Adipocyte (in vitro differentiated cells): ENCODE measurements around the gene WBP4.

ENCODE experiments used
- DNase-seq: peaks from one replicate; pipeline ENCODE4 v3.0.0-alpha.2; 2015; ENCODE audit warnings: low read depth
- H3K27me3 ChIP-seq: replicated peaks from 2 replicates; pipeline ENCODE4 v1.7.0; 2013; ENCODE audit warnings: mild to moderate bottlenecking, low read length, moderate library complexity; ENCODE audit not compliant: control insufficient read depth, insufficient read depth
- H3K36me3 ChIP-seq: 2 replicates; pipeline ENCODE4 v1.7.0; 2013; ENCODE audit warnings: low read length, mild to moderate bottlenecking, moderate library complexity; ENCODE audit not compliant: control insufficient read depth, insufficient read depth, severe bottlenecking
- H3K4me1 ChIP-seq: 2 replicates; pipeline ENCODE4 v1.7.0; 2013; ENCODE audit warnings: mild to moderate bottlenecking, low read length, moderate library complexity; ENCODE audit not compliant: control insufficient read depth, insufficient read depth
- H3K4me3 ChIP-seq: 2 replicates; pipeline ENCODE4 v1.7.0; 2013; ENCODE audit warnings: mild to moderate bottlenecking, low read length, moderate library complexity
- H3K9ac ChIP-seq: 2 replicates; pipeline ENCODE4 v1.7.0; 2013; ENCODE audit warnings: mild to moderate bottlenecking, low read length, moderate library complexity
- H3K9me3 ChIP-seq: 2 replicates; pipeline ENCODE4 v1.7.0; 2013; ENCODE audit warnings: mild to moderate bottlenecking, low read length, moderate library complexity; ENCODE audit not compliant: control insufficient read depth

Gene WBP4, protein sequence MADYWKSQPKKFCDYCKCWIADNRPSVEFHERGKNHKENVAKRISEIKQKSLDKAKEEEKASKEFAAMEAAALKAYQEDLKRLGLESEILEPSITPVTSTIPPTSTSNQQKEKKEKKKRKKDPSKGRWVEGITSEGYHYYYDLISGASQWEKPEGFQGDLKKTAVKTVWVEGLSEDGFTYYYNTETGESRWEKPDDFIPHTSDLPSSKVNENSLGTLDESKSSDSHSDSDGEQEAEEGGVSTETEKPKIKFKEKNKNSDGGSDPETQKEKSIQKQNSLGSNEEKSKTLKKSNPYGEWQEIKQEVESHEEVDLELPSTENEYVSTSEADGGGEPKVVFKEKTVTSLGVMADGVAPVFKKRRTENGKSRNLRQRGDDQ

DNA sequence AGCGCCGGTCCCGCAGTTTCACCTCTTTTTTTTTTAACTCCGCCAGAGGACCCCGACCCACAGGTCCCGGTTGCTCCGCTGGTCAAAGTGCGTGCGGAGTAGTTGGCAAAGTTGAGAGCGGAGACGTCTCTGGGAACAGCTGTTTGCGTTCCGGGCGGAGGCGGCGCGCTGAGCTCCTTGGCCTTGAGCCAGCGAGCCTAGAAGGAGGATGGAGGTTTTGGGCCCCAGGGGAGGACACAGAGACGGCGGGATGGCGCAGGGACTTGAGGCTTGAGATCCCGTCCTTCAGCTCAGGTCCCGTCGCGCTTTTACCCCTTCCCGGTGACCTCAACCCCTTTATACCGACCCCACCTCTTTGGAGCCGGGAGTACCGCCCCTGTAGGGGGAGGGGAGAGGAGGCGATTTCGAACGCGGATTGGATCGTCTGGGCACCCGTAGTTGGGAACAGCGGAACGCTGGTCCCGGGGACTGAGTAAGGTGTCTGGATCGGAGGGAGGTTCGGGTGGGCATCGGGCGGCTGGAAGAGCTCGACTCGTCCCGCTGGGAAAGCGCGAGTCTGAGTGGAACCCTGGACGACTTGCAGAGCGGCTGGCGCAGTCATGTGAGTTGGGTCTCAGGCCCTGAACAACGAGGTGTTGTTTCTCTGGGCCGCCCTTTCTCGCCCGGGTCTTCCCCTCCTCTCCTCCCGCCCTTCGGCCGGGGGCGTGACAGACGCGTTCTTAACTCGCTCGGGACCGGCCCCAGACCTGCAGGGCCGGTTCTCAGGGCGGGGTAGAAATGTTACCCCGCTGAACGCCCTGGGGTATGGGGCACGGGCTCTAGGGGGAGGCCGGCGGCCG lies at the start of gene WBP4:
Gene WBP4, plus strand, starts transcription at position 435 of the 839 bp plus-strand sequence. Its CDS starts 165 bp downstream, at position 600.
- no peaks in the 10 kb centered on the region for H3K27me3 ChIP-seq
- peak within 1 kb of the TSS; percentile 99 for H3K9ac ChIP-seq
- H3K36me3 ChIP-seq = peaks cover 7% of the 10 kb centered on the region
- DNase-seq = peak; percentile 96
- H3K9me3 ChIP-seq = no peaks in the 10 kb centered on the region
- H3K4me3 ChIP-seq = peak within 1 kb of the TSS; percentile 97
- peaks cover 57% of the 10 kb centered on the region for H3K4me1 ChIP-seq

DNA sequence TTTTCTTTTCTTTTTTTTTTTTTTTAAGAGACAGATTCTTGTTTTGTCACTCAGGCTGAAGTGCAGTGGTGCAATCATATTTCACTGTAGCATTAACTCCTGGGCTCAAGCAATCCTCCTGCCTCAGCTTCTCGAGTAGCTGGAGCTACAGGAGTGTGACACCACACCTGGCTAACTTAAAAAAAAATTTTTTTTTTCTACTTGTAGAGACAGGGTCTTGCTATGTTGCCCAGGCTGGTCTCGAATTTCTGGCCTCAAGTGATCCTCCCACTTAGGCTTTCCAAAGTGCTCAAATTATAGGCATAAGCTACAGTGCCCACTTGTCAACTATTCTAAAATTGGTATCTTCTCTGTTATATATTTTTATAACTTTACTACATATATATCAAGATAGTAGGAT lies 48.8 kb upstream of the WBP4 start:
- no peaks in the 10 kb centered on the region for H3K36me3 ChIP-seq
- H3K9me3 ChIP-seq = no peaks in the 10 kb centered on the region
- H3K27me3 ChIP-seq = no peaks in the 10 kb centered on the region
- no peak for DNase-seq
- H3K4me3 ChIP-seq = no peak overlapping the region
- H3K4me1 ChIP-seq = peaks cover 18% of the 10 kb centered on the region
- no peak overlapping the region for H3K9ac ChIP-seq

DNA sequence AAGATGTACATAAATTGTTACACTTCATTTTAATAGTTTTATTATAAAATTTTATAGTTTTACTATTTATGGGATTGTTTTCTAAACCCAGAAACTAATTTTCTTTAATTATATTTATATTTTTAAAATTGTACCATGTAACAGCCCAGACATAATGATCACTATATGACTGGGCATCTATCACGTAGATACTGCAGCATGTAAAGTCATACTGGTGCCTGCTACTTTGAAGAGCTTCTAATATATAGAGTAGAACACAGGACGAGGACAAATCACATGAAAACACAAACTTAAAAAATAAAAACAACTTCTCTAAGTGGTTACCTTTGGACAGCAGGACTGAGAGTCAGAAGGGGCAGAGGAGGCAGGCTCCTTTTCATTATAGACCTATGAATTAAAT lies 47.5 kb upstream of the WBP4 start:
- peaks cover 9% of the 10 kb centered on the region for H3K4me1 ChIP-seq
- no peak for DNase-seq
- no peaks in the 10 kb centered on the region for H3K9me3 ChIP-seq
- no peak overlapping the region for H3K9ac ChIP-seq
- H3K4me3 ChIP-seq = no peak overlapping the region
- no peaks in the 10 kb centered on the region for H3K27me3 ChIP-seq
- H3K36me3 ChIP-seq = no peaks in the 10 kb centered on the region

DNA sequence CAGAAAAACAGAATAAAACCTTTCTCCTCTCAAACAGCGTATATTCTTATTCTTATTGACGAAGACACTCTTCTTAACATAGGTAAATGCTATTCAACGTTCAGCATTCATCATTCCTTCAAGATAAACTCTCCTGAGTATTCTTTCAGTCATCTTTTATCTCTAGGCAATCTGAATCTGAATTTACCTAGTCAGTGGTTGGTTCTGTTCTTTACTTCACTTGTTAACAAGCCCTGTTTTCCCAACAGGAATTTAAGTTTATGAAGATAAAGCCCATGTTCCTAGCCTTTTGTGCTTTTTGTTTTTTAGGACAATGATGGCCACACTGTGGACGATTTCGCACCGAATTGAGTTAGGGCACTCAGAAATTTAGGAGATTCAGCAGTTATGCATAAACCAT lies 45.4 kb upstream of the WBP4 start:
- Histone ChIP-seq H3K27me3 (no peaks in the 10 kb centered on the region), H3K4me3 (no peak overlapping the region), H3K9ac (no peak overlapping the region), H3K4me1 (peaks cover 20% of the 10 kb centered on the region), H3K9me3 (no peaks in the 10 kb centered on the region), H3K36me3 (no peaks in the 10 kb centered on the region)
- DNase-seq = no peak

DNA sequence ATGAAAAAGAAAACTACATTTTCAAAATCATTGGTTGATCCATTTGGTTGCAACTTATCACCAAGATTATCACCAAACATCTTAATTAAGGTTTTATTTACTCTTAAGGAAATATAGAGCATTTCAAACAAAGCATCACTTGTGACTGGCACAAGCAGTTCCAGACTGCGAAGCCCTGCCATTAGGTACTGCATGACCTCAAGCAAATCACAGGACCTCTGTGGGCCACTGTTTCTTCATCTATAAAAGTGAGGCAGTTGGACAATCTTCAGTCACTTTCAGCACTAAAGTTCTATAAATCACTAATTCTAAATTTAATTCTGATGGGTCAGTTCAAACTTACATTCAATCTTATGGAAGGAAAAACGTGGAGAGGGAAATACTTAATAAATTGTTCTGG lies 44.1 kb upstream of the WBP4 start:
- Histone ChIP-seq H3K9ac (no peak overlapping the region), H3K9me3 (no peaks in the 10 kb centered on the region), H3K27me3 (no peaks in the 10 kb centered on the region), H3K4me3 (no peak overlapping the region), H3K4me1 (peaks cover 17% of the 10 kb centered on the region), H3K36me3 (peaks cover 2% of the 10 kb centered on the region)
- DNase-seq = no peak

DNA sequence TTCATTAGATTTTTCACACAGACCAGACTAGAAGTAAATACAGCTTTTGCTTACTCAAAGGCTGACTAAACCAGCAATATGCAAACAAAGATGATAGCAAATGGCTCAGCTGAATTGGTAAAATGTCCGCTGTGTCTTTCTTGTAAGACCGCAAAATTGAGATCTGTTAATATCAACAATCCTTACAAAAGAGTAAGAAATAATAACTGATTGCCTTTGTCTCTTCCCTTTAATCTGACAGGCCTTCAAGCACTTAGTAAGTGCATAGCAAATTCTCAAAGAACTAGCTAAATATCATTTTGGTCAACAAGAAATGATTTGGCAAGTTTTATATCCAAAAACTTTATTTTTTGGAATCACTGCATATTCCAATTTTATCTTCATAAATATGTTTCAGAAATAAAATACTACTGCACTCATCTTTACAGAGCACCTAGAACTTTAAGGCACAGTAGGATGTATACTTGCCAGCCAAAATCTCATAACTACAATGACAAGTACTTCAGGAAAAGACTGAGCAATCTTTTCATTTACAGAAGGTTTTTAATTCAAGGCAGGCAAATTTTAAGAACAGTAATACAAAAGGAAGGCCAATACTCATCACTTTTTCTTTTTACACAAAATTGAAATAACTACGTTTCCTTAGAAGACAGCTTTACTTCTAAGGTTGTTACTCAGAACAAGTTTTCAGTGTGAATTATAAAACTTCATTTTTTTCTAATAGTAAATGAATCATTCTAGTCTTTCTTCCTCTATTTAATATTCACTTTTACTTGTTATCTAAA lies 43.3 kb upstream of the WBP4 start:
- Histone ChIP-seq H3K4me1 (peaks cover 15% of the 10 kb centered on the region), H3K9ac (no peak overlapping the region), H3K36me3 (peaks cover 4% of the 10 kb centered on the region), H3K4me3 (no peak overlapping the region), H3K27me3 (no peaks in the 10 kb centered on the region), H3K9me3 (no peaks in the 10 kb centered on the region)
- DNase-seq = no peak

DNA sequence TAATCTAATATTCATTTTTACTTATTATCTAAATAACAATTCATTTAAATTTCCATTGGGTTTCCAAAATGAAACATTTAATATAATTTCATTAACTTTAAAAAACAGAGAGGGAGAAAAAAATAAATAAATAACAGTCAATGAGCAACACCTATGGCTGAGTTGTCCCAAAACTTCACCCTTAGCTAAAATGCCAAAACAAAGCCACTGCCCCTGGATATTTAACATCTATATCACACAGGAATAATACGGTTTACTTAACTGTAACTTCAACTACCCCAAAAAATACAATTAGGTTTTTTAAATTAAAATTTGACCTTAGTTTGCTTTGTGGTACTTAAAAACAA lies 42.7 kb upstream of the WBP4 start:
- H3K4me3 ChIP-seq = peak overlapping the region; percentile 70
- peaks cover 15% of the 10 kb centered on the region for H3K4me1 ChIP-seq
- no peak for DNase-seq
- H3K27me3 ChIP-seq = no peaks in the 10 kb centered on the region
- peaks cover 4% of the 10 kb centered on the region for H3K36me3 ChIP-seq
- H3K9me3 ChIP-seq = no peaks in the 10 kb centered on the region
- H3K9ac ChIP-seq = no peak overlapping the region

DNA sequence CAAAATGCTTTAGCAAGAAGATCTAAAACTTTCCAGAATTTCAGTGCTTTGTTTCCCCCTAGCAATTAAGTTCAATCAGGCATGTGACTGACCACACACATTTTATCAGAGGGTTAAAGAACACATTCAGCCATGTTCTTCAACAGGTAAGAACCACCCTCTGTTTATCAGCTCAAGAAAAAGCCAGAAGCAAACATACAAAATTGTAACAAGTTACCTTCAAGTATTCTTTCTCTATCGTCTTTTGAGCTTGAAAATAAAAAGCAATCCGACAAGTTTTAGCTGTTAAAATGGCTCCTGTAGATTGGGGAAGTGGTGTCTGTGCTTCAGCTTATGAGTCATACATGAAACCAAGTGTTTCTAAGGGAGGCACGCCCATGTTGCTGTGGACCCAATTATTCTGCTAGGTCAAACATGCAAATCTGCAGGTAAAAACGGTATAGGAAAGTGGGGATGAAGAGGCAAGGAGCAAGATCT lies 42.3 kb upstream of the WBP4 start, which contains the start of gene ELF1:
Gene ELF1, minus strand, starts transcription at position 306 of the 477 bp plus-strand sequence. CDS start 37,262 bp downstream, outside the sequence.
- peak within 1 kb of the TSS; percentile 59 for H3K9ac ChIP-seq
- no peaks in the 10 kb centered on the region for H3K27me3 ChIP-seq
- peak; percentile 43 for DNase-seq
- peak within 1 kb of the TSS; percentile 70 for H3K4me3 ChIP-seq
- no peaks in the 10 kb centered on the region for H3K9me3 ChIP-seq
- H3K36me3 ChIP-seq = peaks cover 4% of the 10 kb centered on the region
- peaks cover 15% of the 10 kb centered on the region for H3K4me1 ChIP-seq

DNA sequence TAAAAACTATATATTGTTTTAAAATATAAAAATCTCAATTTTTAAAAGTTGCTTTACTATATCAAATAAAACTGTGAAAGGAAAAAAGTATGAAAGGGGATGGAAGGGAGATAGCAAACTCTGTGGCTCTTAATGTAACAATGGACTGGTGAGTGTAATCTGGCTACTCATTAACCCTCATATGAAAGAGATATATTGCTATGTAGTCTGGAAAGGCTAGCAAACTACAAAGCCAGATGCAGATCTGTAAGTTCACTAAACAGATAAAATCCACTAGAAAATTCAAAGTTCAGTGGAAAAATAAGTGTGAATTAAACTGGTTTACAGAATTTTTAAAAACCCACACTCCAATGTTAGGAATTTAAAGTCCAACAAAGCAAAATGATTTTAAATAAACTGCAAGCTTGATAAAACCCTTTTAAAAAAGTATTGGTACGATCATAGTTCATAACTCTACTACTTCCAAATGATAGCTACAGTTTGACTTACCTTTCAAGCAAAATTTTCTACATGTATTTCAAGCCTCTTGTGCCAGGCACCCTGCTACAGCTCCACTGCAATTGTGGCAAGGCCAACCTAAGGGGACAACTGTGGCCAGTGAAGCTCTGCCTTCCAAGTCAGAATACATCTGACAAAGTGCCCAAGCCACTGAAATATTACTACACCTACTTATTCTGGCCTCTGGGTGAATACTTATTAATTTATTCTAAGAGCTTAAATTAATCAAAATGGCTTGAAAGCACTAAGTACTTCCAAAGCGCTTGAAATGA lies 41.5 kb upstream of the WBP4 start:
- H3K27me3 ChIP-seq = no peaks in the 10 kb centered on the region
- peaks cover 15% of the 10 kb centered on the region for H3K4me1 ChIP-seq
- no peak overlapping the region for H3K4me3 ChIP-seq
- peaks cover 4% of the 10 kb centered on the region for H3K36me3 ChIP-seq
- DNase-seq = no peak
- H3K9ac ChIP-seq = no peak overlapping the region
- H3K9me3 ChIP-seq = no peaks in the 10 kb centered on the region

DNA sequence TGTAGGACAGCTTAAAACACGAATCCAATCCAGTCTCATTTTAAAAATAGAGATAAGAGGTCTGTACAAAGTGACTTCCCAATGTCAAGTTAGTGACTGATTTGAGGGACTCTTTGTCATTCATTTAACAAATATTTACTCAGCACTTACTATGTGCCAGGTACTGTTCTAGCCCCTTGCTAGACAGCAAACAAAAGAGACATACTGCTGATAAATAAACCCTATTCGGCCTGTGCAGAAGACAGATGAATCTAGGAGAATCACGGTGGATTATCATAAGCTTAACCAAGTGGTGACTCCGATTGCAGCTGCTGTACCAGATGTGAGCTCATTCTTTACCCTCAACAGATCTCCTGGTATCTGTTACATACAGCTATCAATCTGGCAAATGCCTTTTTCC lies 35.8 kb upstream of the WBP4 start:
- Histone ChIP-seq H3K9ac (no peak overlapping the region), H3K27me3 (no peaks in the 10 kb centered on the region), H3K4me1 (peaks cover 8% of the 10 kb centered on the region), H3K4me3 (no peak overlapping the region), H3K9me3 (no peaks in the 10 kb centered on the region), H3K36me3 (peaks cover 17% of the 10 kb centered on the region)
- no peak for DNase-seq
